Esophagus squamous epithelium (tissue), 4 donors: ENCODE results near the gene CHCHD3.

ENCODE experiments used
- CTCF ChIP-seq, 6 experiments: fragments of 450-650 bp in 4 of 6; fragments of 200-600 bp in 2 of 6; sonication (generic) in 2 of 6; IDR thresholded peaks; one replicate each; pipeline ENCODE4 v1.5.1; 2016 to 2019; ENCODE audit warnings: antibody characterized with exemption in 6 of 6, mild to moderate bottlenecking in 4 of 6, moderate library complexity in 4 of 6
- POLR2A ChIP-seq, 4 donors: fragments of 450-650 bp; IDR thresholded peaks; one replicate each; pipeline ENCODE4 v1.6.1; 2017; ENCODE audit warnings: antibody characterized with exemption in 4 of 4, mild to moderate bottlenecking in 4 of 4, moderate library complexity in 3 of 4

- TF ChIP-seq CTCF (IDR thresholded peaks at IDR 0.05), result no peak
- no peak for TF ChIP-seq POLR2A (IDR thresholded peaks at IDR 0.05)
Measured at GRCh38 chr7:132785870-132786269, 296.0 kb downstream of the CHCHD3 start.
